HepG2 (cell line): Measurements from ENCODE around the gene CSNK1G1. TPM values are rescaled to one million over a fixed set of nuclear protein-coding genes. Genes with fewer than 3 reads are reported as not detected.

Source experiments
- ATAC-seq: fragments of 200-7000 bp; cut with Tn5 transposase; 3 replicates; pipeline ENCODE4 v1.9.1; 2020; ENCODE audit warnings: mild to moderate bottlenecking, moderate library complexity
- BruUV-seq: library from RNA; stranded (reverse); fragments of 400-500 nt; replicated peaks from 2 replicates; lab custom pipeline; 2021; lab: Mats Ljungman, UMichigan
- CTCF ChIA-PET: fragments of 300-600 bp; formaldehyde crosslinking; extraction: SDS; loops from one replicate; lab custom pipeline; 2021; ENCODE audit warnings: low total read pairs, inconsistent platforms, low intra/inter-chr PET ratio; lab: Yijun Ruan, JAX
- POLR2A ChIA-PET: fragments of 350-600 bp; sonication (Branson Sonifier 250); formaldehyde crosslinking; loops from one replicate; lab custom pipeline; 2020; ENCODE audit warnings: antibody characterized with exemption, inconsistent platforms; lab: Yijun Ruan, JAX
- DNase-seq: peaks from one replicate; pipeline ENCODE4 v3.0.0-alpha.2; 2015; ENCODE audit warnings: low spot score
- FAIRE-seq: peaks from 3 replicates; lab custom pipeline; 2011; peaks lifted over from hg19 to GRCh38; lab: Jason Lieb, UNC
- H2AFZ ChIP-seq: one replicate; pipeline ENCODE4 v1.6.1; 2011; ENCODE audit warnings: low read length, inconsistent platforms
- H3K27ac ChIP-seq: fragments of 300-600 bp; 3 replicates; pipeline ENCODE4 v1.8.0; 2011; ENCODE audit warnings: mixed run types, mild to moderate bottlenecking, mixed read lengths, low read length, inconsistent platforms; ENCODE audit not compliant: insufficient read depth; ENCODE audit errors: extremely low read length
- H3K27me3 ChIP-seq, 2 experiments: fragments of 200-600 bp in 1 of 2; 2 replicates in 1 of 2; 3 replicates in 1 of 2; pipeline versions ENCODE4 v1.6.0 to v1.8.0; 2011; ENCODE audit warnings: low read length in 2 of 2, mild to moderate bottlenecking in 2 of 2, moderate library complexity in 2 of 2, inconsistent platforms in 1 of 2; ENCODE audit not compliant: insufficient read depth in 2 of 2, control insufficient read depth in 1 of 2
- H3K36me3 ChIP-seq, 2 experiments: fragments of 200-600 bp in 1 of 2; replicated peaks in 1 of 2; 2 replicates in 1 of 2; 3 replicates in 1 of 2; pipeline versions ENCODE4 v1.5.1 to v1.8.0; 2011; ENCODE audit warnings: low read length in 2 of 2, inconsistent platforms in 1 of 2; ENCODE audit not compliant: insufficient read depth in 2 of 2, control insufficient read depth in 1 of 2
- H3K4me1 ChIP-seq: 2 replicates; pipeline ENCODE4 v1.5.1; 2012; ENCODE audit warnings: low read length, inconsistent platforms; ENCODE audit not compliant: insufficient read depth
- H3K4me2 ChIP-seq: 2 replicates; pipeline ENCODE4 v1.6.0; 2011; ENCODE audit warnings: low read depth, low read length, inconsistent platforms
- H3K4me3 ChIP-seq, 3 experiments: fragments of 200-600 bp in 1 of 3; sonication (generic), shearing (Covaris generic) in 1 of 3; replicated peaks in 1 of 3; 2 replicates each; pipeline ENCODE4 v1.5.1; 2011 to 2016; ENCODE audit warnings: low read length in 3 of 3, inconsistent platforms in 2 of 3, low read depth in 2 of 3, mild to moderate bottlenecking in 2 of 3, control low read depth in 1 of 3, mixed read lengths in 1 of 3; ENCODE audit not compliant: insufficient read depth in 1 of 3
- H3K79me2 ChIP-seq: one replicate; pipeline ENCODE4 v1.6.1; 2011; ENCODE audit warnings: low read length, inconsistent platforms; ENCODE audit not compliant: insufficient read depth
- H3K9ac ChIP-seq: 2 replicates; pipeline ENCODE4 v1.6.0; 2011; ENCODE audit warnings: mild to moderate bottlenecking, low read depth, low read length, inconsistent platforms; ENCODE audit not compliant: insufficient read depth
- H3K9me3 ChIP-seq: 2 replicates; pipeline ENCODE4 v1.5.1; 2012; ENCODE audit warnings: mild to moderate bottlenecking, low read length
- H4K20me1 ChIP-seq: 2 replicates; pipeline ENCODE4 v1.6.0; 2011; ENCODE audit warnings: inconsistent platforms, mild to moderate bottlenecking, low read length, moderate library complexity; ENCODE audit not compliant: insufficient read depth
- DR1 ChIP-seq: sonication (generic); formaldehyde crosslinking; IDR thresholded peaks from 2 replicates; pipeline ENCODE4 v1.8.0; 2021; ENCODE audit warnings: mild to moderate bottlenecking, missing genetic modification reagents, inconsistent platforms
- GATAD2A ChIP-seq: IDR thresholded peaks from 2 replicates; pipeline ENCODE4 v1.6.1; 2016
- KDM2A ChIP-seq: sonication (generic); formaldehyde crosslinking; IDR thresholded peaks from 2 replicates; pipeline ENCODE4 v1.4.0; 2020; ENCODE audit warnings: low read depth, missing genetic modification reagents, borderline replicate concordance
- KDM5A ChIP-seq: fragments of 200-600 bp; sonication (generic); IDR thresholded peaks from 2 replicates; pipeline ENCODE4 v1.7.0; 2018; ENCODE audit warnings: antibody characterized with exemption, mild to moderate bottlenecking, low read length, borderline replicate concordance
- SCMH1 ChIP-seq: sonication (generic); formaldehyde crosslinking; IDR thresholded peaks from 2 replicates; pipeline ENCODE4 v1.9.0; 2021; ENCODE audit warnings: missing genetic modification reagents, mild to moderate bottlenecking, borderline replicate concordance
- ZNF350 ChIP-seq: sonication (generic); formaldehyde crosslinking; IDR thresholded peaks from 2 replicates; pipeline ENCODE4 v1.4.0; 2020; ENCODE audit warnings: mild to moderate bottlenecking, low read depth, missing genetic modification reagents, borderline replicate concordance
- WGBS: methylation state at CpG from one replicate; pipeline ENCODE4 v1.1.6; 2017; ENCODE audit warnings: low lambda C conversion rate; 5-methylcytosine and 5-hydroxymethylcytosine counted together
- in situ Hi-C: cut with HindIII; loops from 2 replicates; pipeline ENCODE4 v1.10.0; 2017; ENCODE audit warnings: low pct_unique_long_range_greater_than_20kb; ENCODE audit not compliant: extremely low pct_ligation_motif_present
- intact Hi-C: fragments of 100-400 bp; cut with micrococcal nuclease; formaldehyde crosslinking; loops from one replicate; pipeline ENCODE4 v1.10.0; 2022; ENCODE audit not compliant: unreplicated experiment
- polyA plus RNA-seq, 8 experiments: library from polyadenylated mRNA; depleted of rRNA in 3 of 8; stranded (reverse) in 7 of 8; unstranded in 1 of 8; fragments of >200 nt; fragmentation: Illumina TruSeq in 4 of 8; extraction: Trizol in 4 of 8; gene quantifications; 2 replicates each; pipeline versions ENCODE4 v1.2.1 to v1.2.3, GENCODE V29; 2011 to 2016; ENCODE audit warnings: low read depth in 4 of 8, missing spikeins in 1 of 8, mixed read lengths in 1 of 8; ENCODE audit not compliant: insufficient read depth in 1 of 8
- total RNA-seq, 5 experiments: library from RNA; depleted of rRNA; stranded (reverse); fragments of >200 nt; fragmentation: Illumina TruSeq; extraction: Trizol; gene quantifications; 2 replicates each; pipeline ENCODE4 v1.2.3, GENCODE V29; 2016; ENCODE audit warnings: low read depth in 1 of 5
- TF ChIP-seq, protein P1 (sequence below): fragments of 450-650 bp; IDR thresholded peaks from 2 replicates; pipeline ENCODE4 v1.6.1; 2017
- TF ChIP-seq, protein P2 (sequence below): IDR thresholded peaks from 2 replicates; pipeline ENCODE4 v1.6.1; 2016; ENCODE audit warnings: low read depth

Gene CSNK1G1
- total and polyA plus RNA-seq, 2 of the 13 experiments (the other 11 are each of a cell fraction or from before 2014, with no cell fraction given), result 8.5 to 12.6 TPM

DNA sequence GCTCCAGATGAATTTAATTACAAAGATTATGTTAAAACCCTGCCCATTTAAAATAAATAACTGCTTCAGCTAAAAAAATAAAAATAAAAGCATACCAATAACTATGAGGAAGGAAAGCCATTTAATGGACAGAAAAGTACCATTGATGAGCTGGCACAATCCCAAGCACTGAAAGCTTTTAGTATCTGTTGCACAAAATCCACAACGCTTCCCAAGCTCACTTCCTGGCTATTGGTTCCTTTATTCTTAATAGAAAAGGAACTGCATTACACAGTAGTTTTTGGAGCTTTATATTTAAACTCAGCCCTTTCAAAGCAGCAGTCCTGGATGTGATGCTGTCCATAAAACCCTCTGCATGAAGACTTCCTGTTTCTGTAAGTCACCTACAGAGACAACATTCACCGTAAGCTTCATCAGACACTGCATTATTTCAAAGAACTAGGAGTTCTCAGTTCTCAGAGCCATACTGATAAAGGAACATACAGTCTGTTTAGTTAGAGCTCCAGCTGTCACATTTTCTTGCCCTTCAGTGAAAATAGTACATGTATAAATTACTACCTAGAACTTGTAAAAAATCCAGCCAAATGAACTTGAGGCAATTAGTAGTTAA is 81.5 kb downstream of the CSNK1G1 start:
- Histone ChIP-seq H3K9ac (no peak overlapping the region), H3K36me3 (no peaks in the 10 kb centered on the region; a peak in 1 of 5 replicates), H4K20me1 (no peaks in the 10 kb centered on the region), H3K27me3 (no peaks in the 10 kb centered on the region), H3K27ac (no peak overlapping the region), H3K9me3 (no peaks in the 10 kb centered on the region), H3K4me3 (no peak overlapping the region), H3K4me2 (no peak overlapping the region), H2AFZ (no peak overlapping the region), H3K79me2 (no peaks in the 10 kb centered on the region), H3K4me1 (peaks cover 5% of the 10 kb centered on the region; the same call in 1 of the 2 replicates)
- no peak for DNase-seq
- POLR2A ChIA-PET, result no interaction called here
- TF ChIP-seq SCMH1 (CRISPR knock-in tag) (no peak), ZNF350 (CRISPR knock-in tag) (no peak), KDM5A (no peak), GATAD2A (no peak), KDM2A (CRISPR knock-in tag) (no peak), DR1 (no peak)
- TF ChIP-seq, protein P1, sequence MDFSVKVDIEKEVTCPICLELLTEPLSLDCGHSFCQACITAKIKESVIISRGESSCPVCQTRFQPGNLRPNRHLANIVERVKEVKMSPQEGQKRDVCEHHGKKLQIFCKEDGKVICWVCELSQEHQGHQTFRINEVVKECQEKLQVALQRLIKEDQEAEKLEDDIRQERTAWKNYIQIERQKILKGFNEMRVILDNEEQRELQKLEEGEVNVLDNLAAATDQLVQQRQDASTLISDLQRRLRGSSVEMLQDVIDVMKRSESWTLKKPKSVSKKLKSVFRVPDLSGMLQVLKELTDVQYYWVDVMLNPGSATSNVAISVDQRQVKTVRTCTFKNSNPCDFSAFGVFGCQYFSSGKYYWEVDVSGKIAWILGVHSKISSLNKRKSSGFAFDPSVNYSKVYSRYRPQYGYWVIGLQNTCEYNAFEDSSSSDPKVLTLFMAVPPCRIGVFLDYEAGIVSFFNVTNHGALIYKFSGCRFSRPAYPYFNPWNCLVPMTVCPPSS, result no peak
- TF ChIP-seq, protein P2, sequence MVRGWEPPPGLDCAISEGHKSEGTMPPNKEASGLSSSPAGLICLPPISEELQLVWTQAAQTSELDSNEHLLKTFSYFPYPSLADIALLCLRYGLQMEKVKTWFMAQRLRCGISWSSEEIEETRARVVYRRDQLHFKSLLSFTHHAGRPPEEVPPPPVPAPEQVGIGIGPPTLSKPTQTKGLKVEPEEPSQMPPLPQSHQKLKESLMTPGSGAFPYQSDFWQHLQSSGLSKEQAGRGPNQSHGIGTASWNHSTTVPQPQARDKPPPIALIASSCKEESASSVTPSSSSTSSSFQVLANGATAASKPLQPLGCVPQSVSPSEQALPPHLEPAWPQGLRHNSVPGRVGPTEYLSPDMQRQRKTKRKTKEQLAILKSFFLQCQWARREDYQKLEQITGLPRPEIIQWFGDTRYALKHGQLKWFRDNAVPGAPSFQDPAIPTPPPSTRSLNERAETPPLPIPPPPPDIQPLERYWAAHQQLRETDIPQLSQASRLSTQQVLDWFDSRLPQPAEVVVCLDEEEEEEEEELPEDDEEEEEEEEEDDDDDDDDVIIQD (CRISPR knock-in tag), result no peak
- in situ Hi-C loops, result no loop called here
- intact Hi-C loops, result no loop called here
- FAIRE-seq, result no peak
- no TSS peak for BruUV-seq
- CTCF ChIA-PET, result no interaction called here
- ATAC-seq, result no peak
- WGBS, result 96% methylated on average over 2 of the region's 2 CpGs
